KMS-11 (cell line): ENCODE data around the gene SMC1B.

Experiments used
- H2AFZ ChIP-seq: fragments of 200-600 bp; sonication (generic); 2 replicates; pipeline ENCODE4 v1.6.1; 2016; ENCODE audit warnings: antibody characterized with exemption, mixed run types, low read depth
- H3K27ac ChIP-seq: fragments of 200-600 bp; sonication (generic); 2 replicates; pipeline ENCODE4 v1.6.1; 2016; ENCODE audit warnings: mild to moderate bottlenecking, mixed run types
- H3K27me3 ChIP-seq: fragments of 200-600 bp; sonication (generic); 2 replicates; pipeline ENCODE4 v1.6.1; 2017; ENCODE audit warnings: mild to moderate bottlenecking, low read depth, mixed run types, moderate library complexity; ENCODE audit not compliant: insufficient read depth
- H3K36me3 ChIP-seq: fragments of 200-600 bp; sonication (generic); 2 replicates; pipeline ENCODE4 v1.6.1; 2017; ENCODE audit warnings: mild to moderate bottlenecking, mixed run types; ENCODE audit not compliant: insufficient read depth
- H3K4me1 ChIP-seq: fragments of 200-600 bp; sonication (generic); 2 replicates; pipeline ENCODE4 v1.6.1; 2016; ENCODE audit warnings: mild to moderate bottlenecking, low read depth, mixed run types; ENCODE audit not compliant: poor library complexity, severe bottlenecking
- H3K4me2 ChIP-seq: fragments of 200-600 bp; sonication (generic); 2 replicates; pipeline ENCODE4 v1.7.0; 2016; ENCODE audit warnings: mild to moderate bottlenecking, mixed run types
- H3K4me3 ChIP-seq: fragments of 200-600 bp; sonication (generic); IDR thresholded peaks from 2 replicates; pipeline ENCODE4 v1.6.1; 2017; ENCODE audit warnings: low read depth, low read length, mixed read lengths; ENCODE audit not compliant: insufficient read depth
- H3K79me2 ChIP-seq: fragments of 200-600 bp; sonication (generic); 2 replicates; pipeline ENCODE4 v1.6.1; 2016; ENCODE audit warnings: low read depth, mixed run types; ENCODE audit not compliant: insufficient read depth
- H3K9ac ChIP-seq: fragments of 200-600 bp; sonication (generic); 2 replicates; pipeline ENCODE4 v1.6.1; 2016; ENCODE audit warnings: mild to moderate bottlenecking, mixed run types
- H4K20me1 ChIP-seq: fragments of 200-600 bp; sonication (generic); 2 replicates; pipeline ENCODE4 v1.6.1; 2016; ENCODE audit warnings: mild to moderate bottlenecking, mixed run types; ENCODE audit not compliant: insufficient read depth
- TF ChIP-seq, protein P1 (sequence below): fragments of 200-600 bp; sonication (generic); conservative IDR thresholded peaks from 2 replicates; pipeline ENCODE4 v1.6.1; 2017; ENCODE audit warnings: low read depth, mild to moderate bottlenecking, antibody characterized with exemption, low read length, moderate library complexity, mixed read lengths

SMC1B gene

DNA sequence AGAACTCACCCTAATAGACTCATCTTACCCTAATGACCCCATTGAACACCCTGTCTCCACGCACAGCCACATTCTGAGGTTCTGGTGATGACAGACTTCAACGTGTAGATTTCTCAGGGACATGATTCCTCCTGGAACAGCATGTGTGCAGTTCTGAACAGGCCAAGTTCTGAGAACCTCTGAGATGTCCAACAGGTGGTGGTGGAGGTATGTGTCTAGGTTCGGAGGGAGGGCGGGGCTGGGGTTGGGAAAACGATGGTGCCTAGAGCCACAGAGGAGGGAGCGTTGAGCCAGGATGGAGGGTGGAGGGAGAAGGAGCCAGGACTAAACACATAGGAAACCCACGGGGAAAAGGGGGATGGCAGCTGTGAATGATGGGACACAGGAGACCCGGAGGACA lies 45.8 kb upstream of the SMC1B start:
- H3K79me2 ChIP-seq, result no peaks in the 10 kb centered on the region
- H3K4me3 ChIP-seq, result no peak overlapping the region
- no peaks in the 10 kb centered on the region for H3K4me1 ChIP-seq
- no peak overlapping the region for H3K9ac ChIP-seq
- H2AFZ ChIP-seq, result no peak overlapping the region
- H3K4me2 ChIP-seq, result no peak overlapping the region
- no peaks in the 10 kb centered on the region for H3K36me3 ChIP-seq
- H4K20me1 ChIP-seq, result no peaks in the 10 kb centered on the region
- peaks cover 52% of the 10 kb centered on the region for H3K27me3 ChIP-seq
- TF ChIP-seq, protein P1, sequence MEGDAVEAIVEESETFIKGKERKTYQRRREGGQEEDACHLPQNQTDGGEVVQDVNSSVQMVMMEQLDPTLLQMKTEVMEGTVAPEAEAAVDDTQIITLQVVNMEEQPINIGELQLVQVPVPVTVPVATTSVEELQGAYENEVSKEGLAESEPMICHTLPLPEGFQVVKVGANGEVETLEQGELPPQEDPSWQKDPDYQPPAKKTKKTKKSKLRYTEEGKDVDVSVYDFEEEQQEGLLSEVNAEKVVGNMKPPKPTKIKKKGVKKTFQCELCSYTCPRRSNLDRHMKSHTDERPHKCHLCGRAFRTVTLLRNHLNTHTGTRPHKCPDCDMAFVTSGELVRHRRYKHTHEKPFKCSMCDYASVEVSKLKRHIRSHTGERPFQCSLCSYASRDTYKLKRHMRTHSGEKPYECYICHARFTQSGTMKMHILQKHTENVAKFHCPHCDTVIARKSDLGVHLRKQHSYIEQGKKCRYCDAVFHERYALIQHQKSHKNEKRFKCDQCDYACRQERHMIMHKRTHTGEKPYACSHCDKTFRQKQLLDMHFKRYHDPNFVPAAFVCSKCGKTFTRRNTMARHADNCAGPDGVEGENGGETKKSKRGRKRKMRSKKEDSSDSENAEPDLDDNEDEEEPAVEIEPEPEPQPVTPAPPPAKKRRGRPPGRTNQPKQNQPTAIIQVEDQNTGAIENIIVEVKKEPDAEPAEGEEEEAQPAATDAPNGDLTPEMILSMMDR, result no peak
- H3K27ac ChIP-seq, result no peak overlapping the region

DNA sequence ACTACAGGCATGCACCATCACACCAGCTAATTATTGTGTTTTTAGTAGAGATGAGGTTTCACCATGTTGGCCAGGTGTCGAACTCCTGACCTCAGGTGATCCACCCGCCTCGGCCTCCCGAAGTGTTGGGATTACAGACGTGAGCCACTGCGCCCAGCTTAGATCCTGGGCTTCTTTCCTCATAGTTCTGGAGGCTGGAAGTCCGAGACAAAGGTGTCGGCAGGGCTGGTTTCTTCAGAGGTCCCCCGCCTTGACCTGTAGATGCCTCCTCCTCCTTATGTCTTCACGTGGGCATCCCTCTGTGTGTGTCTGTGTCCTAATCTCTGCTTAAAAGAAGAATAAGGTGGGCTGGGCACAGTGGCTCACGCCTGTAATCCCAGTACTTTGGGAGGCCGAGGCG lies 45.1 kb upstream of the SMC1B start:
- H3K4me2 ChIP-seq, result no peak overlapping the region
- no peaks in the 10 kb centered on the region for H3K36me3 ChIP-seq
- peaks cover 58% of the 10 kb centered on the region for H3K27me3 ChIP-seq
- TF ChIP-seq, protein P1, result no peak
- no peaks in the 10 kb centered on the region for H3K4me1 ChIP-seq
- H4K20me1 ChIP-seq, result no peaks in the 10 kb centered on the region
- H3K79me2 ChIP-seq, result no peaks in the 10 kb centered on the region
- no peak overlapping the region for H3K4me3 ChIP-seq
- no peak overlapping the region for H3K9ac ChIP-seq
- no peak overlapping the region for H2AFZ ChIP-seq
- no peak overlapping the region for H3K27ac ChIP-seq

DNA sequence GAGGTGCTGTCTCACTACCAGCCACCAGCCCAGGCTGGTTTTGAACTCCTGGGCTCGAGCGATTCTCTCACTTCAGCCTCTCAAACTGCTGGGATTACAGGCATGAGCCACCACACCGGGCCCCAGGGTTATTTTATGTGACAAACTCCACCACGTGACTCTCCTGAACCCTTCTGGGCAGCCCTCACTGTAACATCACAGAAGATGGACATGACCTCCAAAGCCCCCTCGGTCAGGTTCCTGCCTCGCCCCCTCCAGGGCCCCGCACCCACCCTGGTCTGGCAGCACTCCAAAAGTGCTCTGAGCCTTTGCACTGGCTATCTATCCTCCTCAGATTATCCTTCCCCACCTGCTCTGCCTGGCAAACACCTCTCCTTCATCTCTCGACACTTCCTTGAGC lies 43.4 kb upstream of the SMC1B start:
- H3K4me3 ChIP-seq, result no peak overlapping the region
- peaks cover 66% of the 10 kb centered on the region for H3K27me3 ChIP-seq
- no peaks in the 10 kb centered on the region for H3K36me3 ChIP-seq
- TF ChIP-seq, protein P1, result no peak
- no peaks in the 10 kb centered on the region for H3K4me1 ChIP-seq
- no peak overlapping the region for H3K4me2 ChIP-seq
- no peak overlapping the region for H3K9ac ChIP-seq
- no peaks in the 10 kb centered on the region for H4K20me1 ChIP-seq
- H3K27ac ChIP-seq, result no peak overlapping the region
- no peaks in the 10 kb centered on the region for H3K79me2 ChIP-seq
- no peak overlapping the region for H2AFZ ChIP-seq

DNA sequence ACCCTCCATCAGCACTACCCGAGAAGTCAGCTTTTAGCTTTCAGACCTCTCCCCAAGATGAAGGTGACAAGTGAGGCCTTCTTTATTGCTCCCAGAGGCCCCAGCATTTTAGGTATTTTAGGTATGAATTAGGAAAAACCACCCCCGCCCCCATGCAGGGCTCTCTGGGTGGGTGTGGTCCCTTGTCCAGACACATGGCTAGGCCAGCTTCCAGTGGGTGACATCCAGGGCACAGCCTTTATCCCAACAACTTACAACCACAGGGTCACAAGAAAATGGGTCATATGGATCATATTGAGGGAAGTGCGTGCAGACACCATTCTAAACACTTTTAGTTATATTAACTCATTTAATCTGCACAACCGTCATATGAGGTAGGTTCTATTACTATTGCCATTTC lies 42.2 kb upstream of the SMC1B start:
- Histone ChIP-seq H3K4me1 (no peaks in the 10 kb centered on the region), H3K27me3 (peaks cover 75% of the 10 kb centered on the region), H3K4me2 (no peak overlapping the region), H3K36me3 (no peaks in the 10 kb centered on the region), H2AFZ (no peak overlapping the region), H4K20me1 (no peaks in the 10 kb centered on the region), H3K79me2 (no peaks in the 10 kb centered on the region), H3K4me3 (no peak overlapping the region), H3K9ac (no peak overlapping the region), H3K27ac (no peak overlapping the region)
- TF ChIP-seq, protein P1, result no peak
